DMS79 (cell line): ENCODE measurements around the gene RMRP.
A peak's percentile ranks its signal among the peaks of the same experiment; 100 is the strongest.
"Not testable (repeated sequence)": the region's sequence is repeated elsewhere in the genome, so short reads cannot be mapped to it uniquely, and the experiment has no call there.

Experiments used
- DNase-seq: peaks from one replicate; lab custom pipeline; 2025; lab: John Stamatoyannopoulos, UW

RMRP gene

DNA sequence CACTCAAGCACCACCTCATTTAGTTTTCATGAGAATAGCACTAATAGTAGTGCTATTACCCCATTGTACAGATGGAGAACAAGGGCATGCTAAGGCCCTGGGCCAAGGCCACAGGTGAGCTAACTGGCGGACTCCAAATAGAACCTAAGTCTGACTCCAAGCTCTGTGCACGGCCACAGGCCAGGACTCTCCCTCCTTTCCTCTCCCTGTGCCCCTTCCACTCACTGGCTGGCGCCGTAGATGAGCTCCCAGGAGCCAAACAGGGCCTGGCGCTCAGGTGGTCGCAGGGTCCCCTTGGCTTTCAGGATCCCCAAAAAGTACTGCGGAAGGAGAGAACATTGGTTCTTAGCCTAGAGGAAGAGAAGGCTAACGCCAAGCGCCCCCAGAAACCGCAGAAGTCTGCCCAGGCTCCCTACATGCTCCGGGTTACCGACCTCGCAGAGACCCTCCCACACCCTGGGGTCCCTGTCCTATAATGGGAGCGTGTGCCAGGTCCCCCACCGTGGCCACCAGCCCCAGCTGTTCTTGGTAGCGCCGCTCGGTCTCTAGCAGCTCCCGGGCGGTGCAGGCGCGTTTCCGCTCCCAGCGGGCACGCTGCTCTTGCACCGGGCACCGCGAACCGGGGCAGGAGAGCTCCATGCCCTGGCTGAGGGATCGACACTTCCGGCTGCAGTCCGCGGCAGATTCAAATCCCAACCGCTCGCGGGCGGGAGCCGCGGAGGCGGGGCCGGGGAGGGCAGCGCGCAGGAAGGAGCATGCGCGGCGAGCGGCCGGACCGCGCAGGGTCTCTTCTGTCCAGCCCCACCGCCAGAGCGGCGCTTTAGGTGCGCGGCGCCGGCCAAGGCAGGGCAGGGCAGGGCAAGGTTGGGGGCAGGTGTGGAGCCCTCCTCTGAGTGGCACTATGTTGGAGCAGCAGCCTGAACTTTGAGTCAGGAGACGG lies 7.0 kb upstream of the RMRP start, which contains the start of gene ARHGEF39:
Gene ARHGEF39 (minus strand): TSS at position 665 of the 940 bp plus-strand sequence. CDS start 26 bp downstream, at position 639.
- peak; percentile 74 for DNase-seq

DNA sequence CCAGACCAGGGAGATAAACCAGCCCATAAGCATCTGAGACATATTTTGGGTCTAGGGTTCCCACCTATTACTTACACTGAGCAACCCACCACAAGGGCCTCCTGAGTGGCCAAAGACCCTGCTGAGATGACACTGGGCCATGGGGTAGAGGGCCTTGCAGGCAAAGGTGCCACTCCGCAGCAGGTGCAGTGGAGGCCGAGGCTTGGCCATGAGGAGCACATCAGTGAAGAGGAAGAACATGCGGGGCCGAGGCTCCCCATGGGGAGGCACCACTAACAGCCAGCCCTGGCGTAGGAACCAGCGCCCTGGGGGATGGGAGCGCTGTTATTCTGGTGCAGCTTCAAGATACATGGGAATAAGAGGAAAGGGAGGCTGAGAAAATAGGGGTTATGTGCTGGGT lies 4.6 kb upstream of the RMRP start:
- no peak for DNase-seq

DNA sequence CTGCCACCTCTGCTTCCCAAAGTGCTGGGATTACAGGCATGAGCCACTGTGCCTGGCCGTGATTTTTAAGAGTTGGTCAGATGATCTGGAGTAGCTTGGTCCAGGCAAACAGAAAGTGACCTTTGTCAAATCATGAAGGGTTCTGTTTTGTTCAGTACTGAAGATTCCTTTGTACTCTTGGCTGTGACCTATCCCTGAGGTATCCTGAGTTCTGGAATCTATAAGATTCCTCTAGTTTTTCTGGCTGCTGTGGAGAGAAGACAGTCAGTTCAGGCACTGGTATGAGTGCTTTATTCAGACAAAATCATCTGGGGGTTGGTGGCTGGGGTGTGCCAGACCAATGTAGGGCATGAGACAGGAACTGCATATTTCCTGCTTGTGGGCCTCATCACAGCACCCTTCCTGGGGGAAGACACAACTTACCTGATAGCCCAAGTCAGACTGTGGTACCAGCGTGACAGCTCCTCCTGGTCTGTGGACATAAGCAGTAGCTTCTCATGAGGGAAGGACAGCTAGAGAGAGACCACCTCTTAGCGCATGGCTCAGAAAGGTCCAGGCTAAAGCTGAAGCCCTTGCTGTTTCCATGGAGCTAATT lies 4.0 kb upstream of the RMRP start:
- DNase-seq: no peak

DNA sequence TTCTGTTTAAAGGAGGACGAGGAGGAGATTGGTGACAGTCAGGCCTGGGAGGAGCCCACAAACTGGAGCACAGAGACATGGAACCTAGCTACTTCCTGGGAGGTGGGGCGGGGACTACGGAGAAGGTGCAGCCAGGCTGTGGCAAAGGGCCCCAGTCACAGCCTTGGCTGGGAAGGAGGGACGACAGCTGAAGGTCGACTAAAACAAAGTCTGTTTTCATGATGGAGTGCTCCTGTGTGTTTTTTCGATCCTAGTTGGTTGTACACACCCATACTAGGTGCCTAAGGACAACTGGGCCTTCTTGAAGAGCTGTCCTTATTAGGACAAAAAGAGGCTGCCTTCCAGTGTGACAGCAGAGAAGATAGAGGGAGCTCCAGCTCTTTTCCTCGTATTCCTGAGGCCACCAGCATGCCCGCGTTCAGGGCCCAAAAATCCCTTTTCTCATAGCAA lies 3.2 kb upstream of the RMRP start:
- DNase-seq: no peak

DNA sequence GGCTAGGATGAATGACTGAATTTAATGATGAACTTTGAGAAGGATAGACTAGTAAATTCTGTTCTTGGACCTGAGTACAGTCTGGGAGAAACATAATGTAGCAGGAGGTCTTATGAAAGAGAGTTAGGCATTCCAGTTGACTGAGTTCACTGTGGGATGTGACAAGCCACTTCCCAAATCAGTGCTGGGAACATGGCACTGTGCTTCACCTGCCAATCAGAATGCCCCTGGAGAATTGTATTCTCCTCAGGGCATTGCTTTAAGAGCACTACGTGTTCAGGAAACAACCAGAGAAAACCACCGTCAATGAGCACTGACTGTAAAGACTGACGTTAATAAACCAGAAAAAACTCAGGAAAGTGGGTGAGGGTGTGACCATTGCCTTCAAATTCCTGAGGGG lies 1.5 kb upstream of the RMRP start:
- DNase-seq: no peak

DNA sequence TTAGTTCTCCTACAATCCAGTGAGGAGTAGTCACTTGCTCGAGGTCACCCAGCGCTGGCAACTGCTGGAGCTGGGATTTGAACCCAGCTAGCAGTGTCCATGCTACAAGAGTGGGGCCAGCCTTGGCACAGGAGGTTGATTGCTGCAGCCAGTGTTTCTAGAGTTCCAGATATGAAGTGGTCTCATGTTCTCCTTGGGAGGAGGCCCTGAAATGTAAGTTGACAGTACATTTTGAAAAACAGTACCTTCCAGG lies 1.1 kb upstream of the RMRP start:
- DNase-seq: peak; percentile 13

DNA sequence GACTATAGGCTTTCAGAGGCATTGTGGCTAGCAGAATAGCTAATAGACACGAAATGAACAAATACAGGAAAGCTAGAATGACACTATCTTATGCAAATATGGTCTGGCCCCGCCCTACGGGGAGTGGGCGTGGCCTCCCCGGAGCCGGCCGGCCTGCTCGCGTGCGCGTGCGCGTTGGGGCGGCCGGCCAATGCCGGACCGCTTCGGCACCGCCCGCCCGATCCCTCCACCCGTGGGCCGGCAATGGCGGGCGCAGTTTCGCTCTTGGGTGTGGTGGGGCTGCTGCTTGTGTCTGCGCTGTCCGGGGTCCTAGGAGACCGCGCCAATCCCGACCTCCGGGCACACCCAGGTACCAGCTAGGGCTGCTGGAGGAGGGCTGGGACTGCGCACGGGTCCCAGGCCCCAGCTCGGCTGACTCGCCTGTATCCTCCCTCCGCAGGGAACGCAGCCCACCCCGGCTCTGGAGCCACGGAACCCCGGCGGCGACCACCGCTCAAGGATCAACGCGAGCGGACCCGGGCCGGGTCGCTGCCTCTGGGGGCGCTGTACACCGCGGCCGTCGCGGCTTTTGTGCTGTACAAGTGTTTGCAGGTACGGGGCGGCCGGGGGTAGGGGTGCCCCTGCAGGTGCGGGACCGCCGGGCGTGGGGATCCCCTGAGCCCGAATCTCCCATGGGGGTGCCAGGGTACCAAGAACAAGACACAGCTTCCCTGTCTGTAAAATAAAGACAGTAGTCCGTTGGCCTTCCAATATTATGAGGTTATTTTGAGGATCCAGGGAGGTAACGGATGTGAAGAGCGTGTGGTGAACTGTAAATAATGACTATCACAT lies 533 bp upstream of the RMRP start, which contains the start of gene CCDC107:
Gene CCDC107 (plus strand): TSS at position 156 of the 831 bp plus-strand sequence. CDS start 88 bp downstream, at position 244.
- DNase-seq: peak; percentile 57

DNA sequence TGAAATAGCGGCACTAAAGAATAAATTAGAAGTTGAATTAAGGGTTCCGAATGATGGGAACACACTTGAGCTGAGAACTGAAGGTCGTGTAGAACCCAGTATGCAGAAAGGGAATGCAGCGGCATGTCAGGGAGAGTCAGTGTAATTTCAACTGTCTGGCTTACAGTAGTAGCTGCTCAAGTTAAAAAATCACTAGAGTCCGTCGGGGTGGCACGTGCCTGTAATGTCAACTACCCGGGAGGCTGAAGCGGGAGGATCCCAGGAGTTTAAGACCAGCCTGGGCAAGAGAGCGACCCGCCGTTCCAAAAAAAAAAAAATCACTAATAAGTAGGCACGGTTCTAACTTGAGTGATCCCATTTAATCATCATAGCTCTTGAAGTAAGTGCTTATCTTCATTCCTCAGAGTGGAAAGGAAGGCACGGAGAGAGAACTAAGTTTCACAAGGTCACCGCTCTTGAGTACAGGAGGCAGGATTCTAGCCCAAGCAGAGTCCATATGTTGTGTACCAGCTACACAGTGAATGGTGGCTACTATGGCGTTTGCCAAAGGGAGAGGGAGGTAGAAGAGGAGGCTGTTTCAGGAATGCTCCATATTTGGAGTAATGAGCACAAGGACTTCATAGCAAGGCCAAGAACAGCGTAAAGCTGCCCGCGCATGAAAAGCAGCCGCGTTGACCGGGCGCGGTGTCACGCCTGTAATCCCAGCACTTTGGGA lies 831 bp downstream of the RMRP start:
- peak; percentile 33 for DNase-seq

DNA sequence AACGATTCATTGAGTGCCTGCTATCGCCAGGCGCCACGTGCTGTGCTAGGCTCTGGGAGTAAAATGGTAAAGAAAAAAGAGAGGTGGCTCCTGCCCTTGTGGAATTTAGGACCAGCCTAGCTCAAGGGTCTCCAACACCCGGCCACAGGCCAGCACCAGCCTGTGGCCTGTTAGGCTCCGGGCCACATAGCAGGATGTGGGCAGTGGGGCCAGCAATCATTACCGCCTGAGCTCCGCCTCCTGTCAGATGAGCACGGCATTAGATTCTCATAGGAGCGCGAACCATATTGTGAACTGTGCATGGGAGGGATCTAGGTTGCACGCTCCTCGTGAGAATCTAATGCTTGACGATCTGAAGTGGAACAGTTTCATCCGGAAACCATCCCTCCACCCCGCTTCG lies 1.5 kb downstream of the RMRP start:
- no peak for DNase-seq

DNA sequence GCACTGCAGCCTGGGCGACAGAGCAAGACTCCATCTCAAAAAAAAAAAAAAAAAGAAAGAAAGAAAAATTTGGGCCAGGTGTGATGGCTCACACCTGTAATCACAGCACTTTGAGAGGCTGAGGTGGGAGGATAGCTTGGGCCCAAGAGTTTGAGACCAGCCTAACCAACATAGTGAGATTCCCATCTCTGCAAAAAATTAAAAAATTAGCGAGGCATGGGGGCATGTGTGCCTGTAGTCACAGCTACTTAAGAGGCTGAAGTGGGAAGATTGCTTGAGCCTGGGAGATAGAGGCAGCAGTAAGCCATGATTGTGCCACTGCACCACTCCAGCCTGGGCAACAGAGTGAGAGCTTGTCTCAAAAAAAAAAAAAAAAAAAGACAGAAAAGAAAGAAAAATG lies 4.2 kb downstream of the RMRP start:
- no peak for DNase-seq

DNA sequence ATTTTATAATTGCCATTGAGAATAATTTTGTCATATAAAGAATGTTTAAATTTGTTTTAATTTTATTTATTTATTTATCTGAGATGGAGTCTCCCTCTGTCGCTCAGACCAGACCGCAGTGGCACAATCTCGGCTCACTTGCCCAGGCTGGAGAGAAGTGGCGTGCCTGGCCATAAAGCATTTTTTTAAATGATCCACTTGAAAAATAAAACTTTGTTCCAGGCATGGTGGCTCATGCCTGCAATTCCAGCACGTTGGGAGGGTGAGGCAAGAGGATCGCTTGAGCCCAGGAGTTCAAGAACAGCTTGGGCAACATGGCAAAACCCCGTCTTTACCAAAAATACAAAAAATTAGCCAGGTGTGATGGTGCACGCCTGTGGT lies 5.0 kb downstream of the RMRP start:
- DNase-seq: no peak

DNA sequence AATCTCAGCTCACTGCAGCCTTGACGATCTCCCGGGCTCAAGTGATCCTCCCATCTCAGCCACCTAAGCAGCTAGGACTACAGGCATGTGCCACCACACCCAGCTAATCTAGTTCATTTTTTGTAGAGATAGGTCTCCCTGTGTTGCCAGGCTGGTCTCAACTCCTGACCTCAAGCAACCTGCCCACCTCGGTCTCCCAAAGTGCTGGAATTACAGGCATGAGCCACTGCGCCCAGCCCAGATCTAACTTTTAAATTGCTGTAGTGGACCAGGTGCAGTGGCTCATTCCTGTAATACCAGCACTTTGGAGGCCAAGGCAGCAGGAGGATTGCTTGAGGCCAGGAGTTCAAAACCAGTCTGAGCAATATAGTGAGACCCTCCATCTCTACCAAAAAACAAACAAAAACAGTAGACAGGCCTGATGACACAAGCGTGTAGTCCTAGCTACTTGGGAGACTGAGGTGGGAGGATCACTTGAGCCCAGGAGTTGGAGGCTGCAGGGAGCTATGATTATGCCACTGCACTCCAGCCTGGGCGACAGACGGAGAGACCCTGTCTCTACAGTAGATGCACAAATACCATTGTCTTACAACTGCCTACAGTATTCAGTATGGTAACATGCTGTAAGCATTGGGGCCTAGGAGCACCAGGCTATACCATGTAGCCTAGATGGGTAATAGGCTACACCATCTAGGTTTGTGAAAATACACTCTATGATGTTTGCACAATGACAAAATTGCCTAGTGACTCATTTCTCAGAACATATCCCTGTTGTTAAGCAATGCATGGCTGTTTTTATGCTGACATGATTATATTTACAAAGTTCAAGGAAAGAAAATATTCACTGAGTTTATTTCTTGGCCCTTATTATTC lies 5.6 kb downstream of the RMRP start:
- DNase-seq: no peak

DNA sequence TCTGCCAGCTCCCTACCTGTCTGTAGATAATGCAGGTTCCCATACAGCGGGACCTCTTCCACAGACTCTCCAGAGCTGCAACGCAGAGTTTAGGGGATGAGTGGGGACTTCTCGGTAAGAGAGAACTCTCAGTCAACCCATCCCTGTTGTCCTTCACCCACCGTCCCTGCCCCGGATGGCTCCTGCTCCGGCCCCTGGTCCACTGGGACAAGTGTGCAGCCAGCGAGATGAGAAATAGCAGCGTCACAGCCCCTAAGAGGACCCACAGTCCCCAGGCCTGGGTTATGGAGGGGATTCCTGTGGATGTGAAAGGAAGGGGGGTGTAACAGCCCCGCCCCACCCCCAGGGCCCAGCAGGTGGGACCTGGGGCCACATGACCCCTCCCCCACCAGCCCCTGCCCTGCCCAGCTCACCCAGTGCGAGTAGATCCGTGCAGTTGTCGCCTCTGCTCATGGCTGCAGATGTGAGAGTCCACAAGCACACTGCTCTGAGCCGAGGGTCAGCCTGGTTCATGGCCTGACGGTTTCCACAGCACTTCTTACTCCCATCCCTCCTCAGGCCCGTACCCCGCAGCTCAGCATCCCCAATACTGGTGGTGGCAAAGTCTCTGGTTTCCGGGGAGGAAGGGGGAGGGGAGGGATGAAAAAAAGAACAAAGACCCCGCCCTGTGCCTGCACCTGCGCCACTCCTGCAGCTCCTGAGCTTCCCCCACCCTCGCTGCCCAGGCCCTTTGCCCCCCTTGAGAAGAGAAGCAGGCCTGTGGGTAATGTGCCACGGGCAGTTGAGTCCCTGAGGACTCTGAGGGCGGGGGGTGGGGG lies 7.3 kb downstream of the RMRP start, which contains the start of gene SIT1:
Gene SIT1 (minus strand): TSS at position 591 of the 818 bp plus-strand sequence. CDS start 78 bp downstream, at position 513.
- DNase-seq: peak; percentile 41

DNA sequence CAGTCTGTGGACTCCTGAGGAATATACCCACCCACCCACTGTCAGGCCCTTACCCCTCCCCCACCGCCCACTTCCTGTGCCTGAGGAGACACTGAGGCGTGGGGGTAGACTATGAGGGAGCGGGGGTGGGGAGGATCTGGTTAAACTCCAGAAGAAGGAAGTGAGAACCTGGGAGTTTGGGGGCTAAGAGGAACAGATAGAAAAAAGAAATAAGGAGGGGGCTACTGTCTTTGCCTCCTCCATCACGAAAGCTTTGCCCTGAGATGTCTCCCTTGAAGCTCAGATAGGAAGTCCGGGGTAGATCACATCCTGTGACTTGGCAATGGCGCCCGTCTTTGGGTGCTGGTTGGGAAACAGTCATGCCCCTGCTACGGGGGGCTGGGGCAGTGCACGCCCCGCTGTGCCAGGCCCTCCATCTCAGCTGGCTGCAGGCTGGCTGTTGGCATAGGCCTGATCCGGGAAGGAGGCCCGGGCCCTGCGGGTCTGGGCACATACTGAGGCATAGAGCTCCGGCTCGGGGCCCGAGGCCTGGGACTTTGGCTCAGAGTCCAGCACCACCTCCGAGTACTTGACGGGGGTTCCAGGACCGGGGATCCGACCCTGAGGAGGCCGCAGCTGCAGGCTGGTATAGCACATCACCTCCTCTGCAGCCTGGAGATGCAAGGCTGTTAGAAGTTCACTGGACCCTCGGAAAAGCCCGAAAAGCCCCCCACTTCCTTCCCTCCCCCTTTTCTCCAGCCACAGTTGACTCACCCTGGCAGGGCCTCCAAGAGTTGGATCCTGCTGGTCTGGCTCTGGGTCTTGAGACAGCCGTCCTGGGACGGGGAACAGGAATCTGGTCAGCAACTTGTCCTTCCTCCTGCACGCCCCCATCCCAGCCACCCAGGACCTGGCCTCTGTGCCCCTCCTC lies 8.1 kb downstream of the RMRP start:
- no peak for DNase-seq

DNA sequence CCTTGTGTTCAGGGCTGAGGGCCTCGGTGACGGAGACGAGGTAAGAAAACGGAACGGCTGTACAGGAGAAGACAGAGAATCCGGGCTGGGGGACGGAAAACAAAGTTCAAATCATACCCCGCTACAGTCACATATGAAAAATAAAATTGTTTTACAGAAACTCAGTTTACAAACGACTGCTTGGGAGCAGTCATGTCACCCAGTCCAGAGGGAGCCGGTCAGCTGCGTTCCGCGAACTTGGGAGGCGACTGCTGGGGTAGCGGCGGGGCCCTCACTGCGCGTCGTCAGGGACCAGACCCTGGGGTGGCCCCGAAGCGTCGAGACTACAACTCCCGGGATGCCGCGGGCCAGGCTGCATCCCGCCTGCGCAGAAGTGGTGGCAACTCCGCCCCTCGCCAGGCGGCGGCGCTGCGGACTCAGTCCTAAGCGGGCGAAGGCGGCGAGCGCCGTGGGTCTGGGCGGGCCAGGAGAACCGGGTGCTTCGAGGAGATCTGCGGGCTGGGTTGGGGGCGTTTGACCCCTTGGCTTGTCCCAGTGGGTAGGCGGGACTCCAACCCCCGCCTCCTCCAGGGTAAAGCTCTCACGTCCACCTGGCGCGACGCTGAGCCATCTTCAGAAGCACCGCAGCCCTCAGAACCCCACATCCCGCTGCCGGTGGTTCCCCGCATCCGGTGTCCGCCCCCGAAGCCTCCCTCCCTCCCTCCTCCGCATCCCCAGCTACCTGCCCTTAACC lies 11.1 kb downstream of the RMRP start:
- peak; percentile 78 for DNase-seq

DNA sequence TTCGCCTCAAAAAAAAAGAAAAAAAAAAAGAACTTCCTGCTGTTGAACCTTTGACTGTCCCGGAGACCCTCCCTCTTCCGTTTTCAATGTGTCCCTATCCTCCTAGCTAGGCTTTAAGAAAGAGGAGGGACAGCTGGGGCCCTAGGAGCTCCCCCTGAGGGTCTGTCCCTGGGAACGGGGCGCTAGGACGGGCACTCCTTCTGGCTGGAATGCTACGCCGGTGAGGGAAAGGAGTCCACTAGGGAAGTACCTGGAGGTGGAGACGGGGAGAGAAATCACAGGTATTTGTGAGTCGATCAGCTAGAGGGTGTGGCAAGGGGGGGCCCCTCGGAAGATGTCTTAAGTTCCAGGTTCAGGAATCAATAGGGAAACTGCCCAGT lies 11.7 kb downstream of the RMRP start:
- DNase-seq: peak; percentile 51

DNA sequence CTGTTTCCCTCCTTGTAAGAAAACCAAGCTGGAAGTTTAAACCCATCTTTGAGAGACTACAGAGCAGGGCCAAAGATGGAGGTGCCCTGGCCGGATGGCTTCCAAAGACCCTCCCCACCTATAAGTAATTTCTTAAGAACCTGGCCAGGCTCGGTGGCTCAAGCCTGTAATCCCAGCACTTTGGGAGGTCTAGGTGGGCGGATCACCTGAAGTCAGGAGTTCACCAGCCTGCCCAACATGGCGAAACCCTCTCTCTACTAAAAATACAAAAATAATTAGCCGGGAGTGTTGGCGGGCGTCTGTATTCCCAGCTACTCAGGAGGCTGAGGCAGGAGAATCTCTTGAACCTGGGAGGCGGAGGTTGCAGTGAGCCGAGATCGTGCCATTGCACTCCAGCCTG lies 12.1 kb downstream of the RMRP start:
- DNase-seq: not testable (repeated sequence)

DNA sequence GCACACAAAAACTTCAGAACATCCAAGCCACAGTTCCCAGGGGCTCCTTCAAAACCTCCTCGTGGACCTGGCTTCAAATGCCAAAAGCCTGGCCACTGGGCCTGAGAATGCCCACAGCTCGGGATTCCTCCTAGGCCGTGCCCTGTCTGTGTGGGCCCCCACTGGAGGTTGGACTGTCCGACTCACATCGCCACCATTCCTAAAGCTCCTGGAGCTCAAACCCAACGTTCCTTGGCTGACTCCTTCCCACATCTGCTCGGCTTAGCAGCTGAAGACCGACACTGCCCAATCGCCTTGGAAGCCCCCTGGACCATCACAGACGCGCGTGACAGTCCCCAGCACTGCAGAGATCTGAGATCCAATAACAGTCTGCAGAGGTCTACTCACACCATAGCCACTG lies 14.8 kb downstream of the RMRP start:
- no peak for DNase-seq
